Ectodermal cell (in vitro differentiated cells): ENCODE measurements around the gene STAC.

Source experiments
- H3K27ac ChIP-seq: 2 replicates; pipeline ENCODE4 v1.7.0; 2013; ENCODE audit warnings: mild to moderate bottlenecking, low read depth, low read length; ENCODE audit not compliant: insufficient read depth, poor library complexity, severe bottlenecking
- H3K27me3 ChIP-seq: 2 replicates; pipeline ENCODE4 v1.7.0; 2013; ENCODE audit warnings: mild to moderate bottlenecking, low read length; ENCODE audit not compliant: insufficient read depth, control insufficient read depth, poor library complexity, severe bottlenecking
- H3K36me3 ChIP-seq: one replicate; pipeline ENCODE4 v1.7.0; 2013; ENCODE audit warnings: low read length; ENCODE audit not compliant: control insufficient read depth, insufficient read depth
- H3K4me1 ChIP-seq: one replicate; pipeline ENCODE4 v1.7.0; 2013; ENCODE audit warnings: low read length; ENCODE audit not compliant: control insufficient read depth, insufficient read depth
- H3K4me3 ChIP-seq: 2 replicates; pipeline ENCODE4 v1.7.0; 2013; ENCODE audit warnings: low read depth, low read length, control low read depth; ENCODE audit not compliant: insufficient read depth
- H3K9me3 ChIP-seq: 2 replicates; pipeline ENCODE4 v1.7.0; 2013; ENCODE audit warnings: mild to moderate bottlenecking, low read length, moderate library complexity; ENCODE audit not compliant: control insufficient read depth
- WGBS, 2 experiments: methylation state at CpG; one replicate each; pipeline ENCODE4 v1.1.7; 2013; ENCODE audit warnings: missing lambda C conversion rate in 2 of 2; 5-methylcytosine and 5-hydroxymethylcytosine counted together

Gene STAC

DNA sequence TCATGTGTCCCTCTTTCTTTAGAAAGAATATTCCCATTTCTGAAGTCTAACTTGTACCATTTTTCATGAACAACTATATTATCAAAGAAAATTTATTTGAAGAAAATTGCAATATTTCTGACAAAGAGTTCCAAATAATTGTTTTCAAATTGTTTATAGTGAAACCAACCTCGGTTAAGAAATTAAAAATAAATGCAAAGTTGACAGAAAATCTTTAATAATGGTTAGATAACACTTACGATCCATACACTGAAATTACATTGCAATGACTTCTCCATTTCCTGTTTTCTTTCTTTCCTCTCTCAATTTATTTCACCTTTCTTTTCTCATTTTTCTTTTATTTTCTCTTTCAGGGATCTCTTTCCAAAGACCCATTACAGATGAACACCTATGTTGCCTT, 125.1 kb downstream of the STAC start:
- H3K27me3 ChIP-seq, result no peaks in the 10 kb centered on the region
- H3K9me3 ChIP-seq, result no peaks in the 10 kb centered on the region
- H3K4me3 ChIP-seq, result no peak overlapping the region
- no peaks in the 10 kb centered on the region for H3K4me1 ChIP-seq
- H3K27ac ChIP-seq, result no peak overlapping the region
- 91 to 92% methylated on average over 1 to 2 of the region's 2 CpGs for WGBS, 2 experiments
- peaks cover 4% of the 10 kb centered on the region for H3K36me3 ChIP-seq

DNA sequence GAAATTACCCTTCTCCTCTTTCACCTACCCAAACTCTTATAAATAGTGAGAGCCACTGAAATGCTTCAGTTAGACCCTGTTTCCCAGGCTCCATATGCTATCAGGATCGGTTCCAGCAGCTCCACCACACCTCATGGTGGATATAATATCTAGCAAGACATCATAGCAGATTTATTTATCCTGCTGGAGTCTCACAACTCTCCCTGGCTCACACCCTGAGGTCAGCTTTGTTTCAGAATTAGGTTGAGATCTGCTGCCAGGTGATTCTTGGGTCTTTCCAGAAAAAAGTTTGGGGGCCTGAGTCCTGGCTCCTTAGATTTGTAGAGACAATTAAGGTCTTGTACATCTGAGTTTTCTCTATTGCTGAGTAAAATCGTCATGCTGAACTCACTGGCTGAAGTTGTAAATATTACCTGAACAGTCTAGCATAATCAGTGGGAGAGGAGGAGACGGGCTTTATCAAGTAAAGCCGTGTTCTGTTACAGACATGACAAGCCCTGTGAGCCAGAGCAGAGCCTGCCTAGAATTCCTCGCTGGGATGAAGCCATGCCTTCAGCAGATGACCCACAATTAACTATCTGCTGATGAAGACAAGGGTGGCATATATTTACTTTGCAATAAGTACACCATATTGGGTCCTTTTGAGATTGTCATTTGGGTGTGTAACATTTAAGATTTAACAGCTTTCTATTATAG, 131.6 kb downstream of the STAC start:
- H3K9me3 ChIP-seq, result no peaks in the 10 kb centered on the region
- peaks cover 3% of the 10 kb centered on the region for H3K4me1 ChIP-seq
- 93 to 95% methylated on average over 5 of the region's 5 CpGs for WGBS, 2 experiments
- no peak overlapping the region for H3K27ac ChIP-seq
- no peaks in the 10 kb centered on the region for H3K36me3 ChIP-seq
- H3K27me3 ChIP-seq, result no peaks in the 10 kb centered on the region
- H3K4me3 ChIP-seq, result no peak overlapping the region

DNA sequence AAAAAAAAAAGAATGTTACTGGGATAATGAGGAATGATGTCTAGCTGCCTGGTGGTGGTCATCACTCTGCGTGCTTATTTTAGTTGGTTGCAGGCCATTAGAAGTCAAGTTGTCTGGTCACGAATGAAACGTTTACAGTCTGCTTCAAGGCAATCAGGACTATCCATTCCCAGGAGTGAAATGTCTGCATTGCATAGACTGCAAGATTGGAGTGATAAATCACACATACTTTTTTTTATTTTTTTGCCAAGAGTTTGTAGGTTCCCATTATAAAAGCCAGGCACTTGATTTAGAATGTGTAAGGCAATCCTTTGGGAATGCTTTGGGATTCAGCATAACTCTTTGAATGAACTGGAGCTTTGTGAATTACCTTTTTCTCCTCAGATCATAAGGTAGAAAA, 132.3 kb downstream of the STAC start:
- no peaks in the 10 kb centered on the region for H3K27me3 ChIP-seq
- H3K27ac ChIP-seq, result no peak overlapping the region
- 89 to 96% methylated on average over 3 of the region's 3 CpGs for WGBS, 2 experiments

DNA sequence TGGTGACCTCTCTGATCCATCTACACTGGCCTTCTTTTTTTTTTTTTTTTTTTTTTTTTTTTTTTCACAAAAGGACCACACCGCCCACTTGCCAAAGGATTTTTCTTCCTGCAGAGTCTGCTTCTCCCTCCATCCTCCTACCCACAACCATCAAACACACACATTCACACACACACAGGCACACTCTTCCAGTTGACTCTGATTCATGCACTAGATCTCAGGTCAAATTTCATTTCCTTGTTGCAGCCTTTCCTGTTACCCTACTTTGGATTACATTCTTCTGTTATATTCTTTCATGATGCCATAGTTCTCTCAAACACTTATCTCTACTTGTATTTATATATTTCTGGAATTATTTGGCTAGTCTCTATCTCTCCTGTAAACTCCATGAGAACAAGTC, 133.9 kb downstream of the STAC start:
- Histone ChIP-seq H3K27me3 (no peaks in the 10 kb centered on the region), H3K27ac (no peak overlapping the region), H3K4me3 (no peak overlapping the region), H3K36me3 (no peaks in the 10 kb centered on the region), H3K9me3 (no peaks in the 10 kb centered on the region), H3K4me1 (peaks cover 3% of the 10 kb centered on the region)
- WGBS, 2 experiments, result 84 to 96% methylated on average over 1 of the region's 1 CpG

More for the DNA sequence above, 132.3 kb downstream of the STAC start:
- H3K9me3 ChIP-seq, result no peaks in the 10 kb centered on the region
- no peaks in the 10 kb centered on the region for H3K36me3 ChIP-seq
- peaks cover 3% of the 10 kb centered on the region for H3K4me1 ChIP-seq
- no peak overlapping the region for H3K4me3 ChIP-seq

DNA sequence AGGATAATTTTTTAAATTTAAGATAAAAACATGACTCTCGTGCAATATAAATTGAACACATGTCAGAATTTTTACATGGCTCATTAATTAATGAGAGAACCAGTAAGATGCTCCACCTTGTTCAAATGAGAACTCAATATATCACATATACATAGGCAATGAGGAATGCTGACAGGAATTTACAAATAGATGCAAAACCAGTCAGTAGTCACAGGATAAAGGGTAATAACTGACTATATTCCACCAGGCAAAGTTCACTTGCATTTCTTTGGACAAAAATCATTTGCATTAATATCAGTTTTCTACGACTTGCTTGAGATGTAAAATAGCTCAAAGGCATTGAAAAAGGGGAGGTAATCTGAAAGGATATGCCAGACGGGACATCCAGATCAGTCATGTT, 139.4 kb downstream of the STAC start:
- Histone ChIP-seq H3K9me3 (no peaks in the 10 kb centered on the region), H3K4me3 (no peak overlapping the region), H3K27me3 (no peaks in the 10 kb centered on the region), H3K36me3 (no peaks in the 10 kb centered on the region), H3K4me1 (peaks cover 3% of the 10 kb centered on the region), H3K27ac (no peak overlapping the region)
- 93 to 95% methylated on average over 2 to 3 of the region's 3 CpGs for WGBS, 2 experiments

DNA sequence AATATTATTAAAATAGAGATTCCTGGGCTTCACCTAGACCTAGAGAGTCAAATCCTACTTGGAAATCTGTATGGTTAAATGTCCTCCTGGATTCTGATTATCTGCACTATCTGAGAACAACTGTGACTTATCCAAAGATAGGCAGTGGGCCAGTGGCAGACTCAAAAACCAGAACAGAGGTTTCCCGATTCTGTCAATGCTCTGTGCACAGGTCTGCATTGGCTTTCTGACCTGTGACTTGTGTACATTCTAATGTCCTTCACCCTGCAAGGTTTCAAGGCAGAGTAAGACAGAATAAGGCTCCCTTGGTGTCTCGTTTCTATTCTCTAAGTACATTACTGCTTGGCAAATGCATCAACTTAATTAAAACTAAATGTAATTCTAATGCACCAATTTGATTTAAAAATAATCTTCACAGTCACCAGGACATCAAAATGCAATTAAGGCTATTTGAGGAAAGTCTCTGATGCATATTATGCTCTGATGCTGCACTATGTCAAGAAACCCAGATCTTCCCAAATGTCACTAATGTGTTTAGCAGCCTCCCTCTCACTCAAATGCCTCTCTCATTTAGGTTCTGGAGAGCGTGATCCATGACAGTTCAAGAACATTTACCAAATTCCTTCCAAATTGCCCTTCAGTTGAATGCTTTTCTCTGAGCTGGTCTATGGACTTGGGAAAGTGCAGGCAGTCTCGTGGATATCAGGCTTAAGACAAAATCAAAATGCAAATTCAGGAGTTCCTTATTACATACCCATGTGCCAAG, 140.1 kb downstream of the STAC start:
- Histone ChIP-seq H3K9me3 (no peaks in the 10 kb centered on the region), H3K27ac (no peak overlapping the region), H3K36me3 (no peaks in the 10 kb centered on the region), H3K27me3 (no peaks in the 10 kb centered on the region), H3K4me1 (peaks cover 4% of the 10 kb centered on the region), H3K4me3 (no peak overlapping the region)
- WGBS, 2 experiments, result 85 to 90% methylated on average over 4 of the region's 4 CpGs

DNA sequence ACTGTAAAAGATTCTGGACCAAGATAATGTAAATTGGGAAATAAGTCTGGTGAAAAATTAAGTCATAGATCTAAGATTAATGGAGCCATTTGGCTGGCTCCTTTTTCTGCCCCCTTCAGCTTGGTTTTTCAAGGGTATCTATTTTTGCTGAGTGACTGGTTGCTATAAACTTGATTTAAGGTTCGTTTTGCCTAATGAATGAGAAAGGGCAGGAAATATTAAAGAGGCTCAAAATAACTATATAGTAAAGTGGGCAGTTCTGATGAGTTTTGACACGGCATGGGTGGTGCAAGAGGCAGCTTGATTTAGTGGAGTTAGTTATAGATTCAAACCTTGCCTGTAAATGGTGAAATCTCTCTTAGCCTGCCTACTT, 140.7 kb downstream of the STAC start:
- WGBS, 2 experiments, result 91 to 92% methylated on average over 2 of the region's 2 CpGs
- Histone ChIP-seq H3K36me3 (no peaks in the 10 kb centered on the region), H3K4me3 (no peak overlapping the region), H3K4me1 (peaks cover 8% of the 10 kb centered on the region), H3K27me3 (no peaks in the 10 kb centered on the region), H3K27ac (no peak overlapping the region), H3K9me3 (no peaks in the 10 kb centered on the region)

DNA sequence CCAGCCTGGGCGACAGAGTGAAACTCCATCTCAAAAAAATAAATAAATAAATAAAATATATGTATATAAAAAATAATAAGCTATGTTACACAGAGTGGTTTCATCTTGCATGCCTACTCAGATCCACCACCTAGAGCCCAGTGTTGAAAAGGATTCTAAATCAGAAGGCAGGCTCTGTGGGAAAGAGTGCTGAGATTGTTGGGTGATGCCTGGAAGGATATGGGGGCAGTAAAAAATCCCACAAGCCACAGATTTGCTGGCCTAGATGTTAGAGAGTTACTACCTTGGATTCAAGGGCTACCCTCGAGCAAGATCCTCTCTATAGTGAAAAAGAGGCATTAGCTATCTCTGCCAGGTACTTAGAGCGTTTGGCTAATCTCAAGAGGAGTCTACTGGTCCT, 144.3 kb downstream of the STAC start:
- H3K27ac ChIP-seq, result no peak overlapping the region
- H3K27me3 ChIP-seq, result no peaks in the 10 kb centered on the region
- no peaks in the 10 kb centered on the region for H3K36me3 ChIP-seq
- peaks cover 8% of the 10 kb centered on the region for H3K4me1 ChIP-seq
- 86 to 96% methylated on average over 2 of the region's 3 CpGs for WGBS, 2 experiments
- no peak overlapping the region for H3K4me3 ChIP-seq
- no peaks in the 10 kb centered on the region for H3K9me3 ChIP-seq

DNA sequence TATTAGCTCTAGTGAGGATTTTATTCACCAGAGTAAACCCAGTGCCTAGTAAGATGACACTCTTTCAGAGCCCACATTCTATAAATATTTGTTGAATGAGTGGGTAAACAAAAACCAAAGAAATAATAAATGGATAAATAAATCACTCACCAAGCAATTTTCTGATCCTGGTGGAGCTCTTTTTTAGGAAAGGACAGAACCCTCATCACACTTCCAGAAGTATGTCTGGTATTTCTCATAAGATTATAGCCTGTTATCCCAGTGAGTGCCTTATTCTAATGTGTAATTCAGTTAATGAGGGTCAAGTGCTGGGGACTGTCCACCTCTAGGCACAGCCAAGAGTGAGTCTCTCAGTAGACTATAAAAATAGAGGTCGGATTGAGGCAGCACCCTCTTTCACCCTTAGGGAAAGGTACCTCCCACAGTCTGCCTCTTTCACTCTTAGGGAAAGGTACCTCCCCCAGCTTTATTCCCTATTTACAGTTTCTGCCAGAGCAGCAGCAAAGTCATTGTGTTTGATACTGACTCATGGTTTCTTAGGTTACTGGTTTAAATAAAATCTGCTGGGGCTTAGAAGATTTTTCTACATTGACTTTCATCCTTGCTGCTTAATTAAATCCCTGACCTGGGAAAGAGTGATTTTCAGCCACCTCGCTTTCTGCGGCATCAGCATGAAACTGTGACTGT, 145.0 kb downstream of the STAC start:
- Histone ChIP-seq H3K27me3 (no peaks in the 10 kb centered on the region), H3K36me3 (no peaks in the 10 kb centered on the region), H3K4me3 (no peak overlapping the region), H3K4me1 (peaks cover 8% of the 10 kb centered on the region), H3K9me3 (no peaks in the 10 kb centered on the region), H3K27ac (no peak overlapping the region)
- 73 to 75% methylated on average over 3 of the region's 3 CpGs for WGBS, 2 experiments

DNA sequence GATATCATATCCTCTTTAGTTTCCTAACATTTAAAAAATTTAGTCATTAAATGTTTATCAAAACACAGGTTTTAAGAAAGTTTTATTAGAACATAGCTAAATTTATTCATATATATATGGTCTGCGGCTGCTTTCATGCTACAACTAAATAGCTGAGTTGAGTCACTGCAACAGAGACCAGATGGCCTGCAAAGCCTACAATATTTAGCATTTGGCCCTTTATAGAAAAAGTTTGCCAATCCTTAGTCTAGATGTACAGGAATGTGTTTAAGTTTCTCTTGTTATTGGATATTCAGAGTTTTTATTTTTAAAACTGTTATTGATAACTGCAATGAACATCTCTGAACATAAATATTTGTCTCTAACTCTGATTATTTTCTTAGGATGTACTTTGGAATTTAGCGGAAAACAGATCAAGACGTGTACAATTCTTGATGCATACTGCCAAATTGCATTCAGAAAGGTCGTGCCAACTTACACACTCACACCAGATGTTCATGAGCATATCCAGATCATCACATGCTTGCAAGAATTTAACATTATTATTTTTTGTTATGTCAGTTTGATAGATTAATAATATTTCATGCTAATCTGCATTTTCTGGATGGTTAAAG, 157.9 kb downstream of the STAC start:
- H3K4me1 ChIP-seq, result no peaks in the 10 kb centered on the region
- WGBS, 2 experiments, result 95 to 96% methylated on average over 3 to 4 of the region's 4 CpGs

More for the DNA sequence above, 157.9 kb downstream of the STAC start:
- no peaks in the 10 kb centered on the region for H3K36me3 ChIP-seq
- H3K4me3 ChIP-seq, result no peak overlapping the region
- no peaks in the 10 kb centered on the region for H3K9me3 ChIP-seq
- H3K27me3 ChIP-seq, result no peaks in the 10 kb centered on the region
- no peak overlapping the region for H3K27ac ChIP-seq
